Measurements from ENCODE around the gene E2F6. TPM values are rescaled to one million over a fixed set of nuclear protein-coding genes. Genes with fewer than 3 reads are reported as not detected.

The E2F6 gene
- polyA plus RNA-seq, 1 of the 3 experiments (the other 2 are of a cell fraction): 15.3 TPM

GRCh38 chr2:11406267-11406957 lies 59.5 kb downstream of the E2F6 start:
- Histone ChIP-seq H3K27ac (ENCODE audit: low read depth in 2 of 2, low read length in 1 of 2) (no peak overlapping the region), H3K4me3 (ENCODE audit: low read depth in 2 of 2, low read length in 1 of 2) (no peak overlapping the region), H2AFZ (ENCODE audit: low read depth) (peak overlapping the region; percentile 66), H3K4me1 (ENCODE audit: control insufficient read depth in 1 of 2, insufficient read depth in 2 of 2, low read depth in 1 of 2, low read length in 1 of 2) (peaks cover 4 to 13% of the 10 kb centered on the region in 2 experiments; a peak in 2 of 4 replicates), H3K9me3 (no peaks in the 10 kb centered on the region), H3K27me3 (ENCODE audit: insufficient read depth) (no peaks in the 10 kb centered on the region), H3F3A (replicated peaks; ENCODE audit: insufficient read depth) (no peaks in the 10 kb centered on the region), H3K9me2 (no peaks in the 10 kb centered on the region), H3K9ac (no peak overlapping the region), H4K20me1 (ENCODE audit: insufficient read depth) (no peaks in the 10 kb centered on the region), H3K36me3 (replicated peaks in 1 of 2; ENCODE audit: control insufficient read depth in 1 of 2, insufficient read depth in 2 of 2, low read length in 1 of 2) (no peaks in the 10 kb centered on the region), H3K4me2 (no peak overlapping the region), H3K79me2 (ENCODE audit: insufficient read depth) (no peaks in the 10 kb centered on the region)
- ChIA-PET POLR2A (no interaction called here), CTCF (interaction anchor here (0.6 to 18.9 kb wide), 4 partner anchors 10 to 275 kb away, joined by 3 to 294 read pairs (median 9); a partner anchor contains a TSS)
- WGBS (ENCODE audit: low lambda C conversion rate): 75% methylated on average over 18 of the region's 18 CpGs
- DNase-seq: no peak
- TF ChIP-seq RCOR1 (IDR thresholded peaks at IDR 0.05; ENCODE audit: low read length) (no peak), GABPA (IDR thresholded peaks at IDR 0.05; ENCODE audit: low read depth) (no peak), RFX5 (IDR thresholded peaks at IDR 0.05; ENCODE audit: low read length) (no peak), POLR2AphosphoS5 (IDR thresholded peaks at IDR 0.05; ENCODE audit: low read depth, low read length) (no peak), TCF12 (IDR thresholded peaks at IDR 0.05) (no peak), MXI1 (IDR thresholded peaks at IDR 0.05; ENCODE audit: low read depth, low read length) (no peak), NFIC (IDR thresholded peaks at IDR 0.05; ENCODE audit: borderline replicate concordance) (no peak), CHD2 (IDR thresholded peaks at IDR 0.05; ENCODE audit: low read length, partially characterized antibody) (no peak), SIN3A (IDR thresholded peaks at IDR 0.05; ENCODE audit: borderline replicate concordance, low read depth, low read length) (no peak), ELF1 (IDR thresholded peaks at IDR 0.05) (no peak), YY1 (IDR thresholded peaks at IDR 0.05; ENCODE audit: low read depth) (no peak), MAX (IDR thresholded peaks at IDR 0.05; ENCODE audit: low read depth) (no peak), PBX3 (IDR thresholded peaks at IDR 0.05) (no peak), GATA2 (CRISPR knock-in tag; IDR thresholded peaks at IDR 0.05) (no peak), EP300 (IDR thresholded peaks at IDR 0.05; ENCODE audit: borderline replicate concordance in 1 of 2, low read depth in 1 of 2, low read length in 1 of 2) (no peak), FOXM1 (IDR thresholded peaks at IDR 0.05; ENCODE audit: low read depth) (no peak), RXRA (IDR thresholded peaks at IDR 0.05; ENCODE audit: borderline replicate concordance, low read depth) (no peak), FOSL2 (IDR thresholded peaks at IDR 0.05; ENCODE audit: borderline replicate concordance, low read depth) (no peak)
- TF ChIP-seq, protein P1, sequence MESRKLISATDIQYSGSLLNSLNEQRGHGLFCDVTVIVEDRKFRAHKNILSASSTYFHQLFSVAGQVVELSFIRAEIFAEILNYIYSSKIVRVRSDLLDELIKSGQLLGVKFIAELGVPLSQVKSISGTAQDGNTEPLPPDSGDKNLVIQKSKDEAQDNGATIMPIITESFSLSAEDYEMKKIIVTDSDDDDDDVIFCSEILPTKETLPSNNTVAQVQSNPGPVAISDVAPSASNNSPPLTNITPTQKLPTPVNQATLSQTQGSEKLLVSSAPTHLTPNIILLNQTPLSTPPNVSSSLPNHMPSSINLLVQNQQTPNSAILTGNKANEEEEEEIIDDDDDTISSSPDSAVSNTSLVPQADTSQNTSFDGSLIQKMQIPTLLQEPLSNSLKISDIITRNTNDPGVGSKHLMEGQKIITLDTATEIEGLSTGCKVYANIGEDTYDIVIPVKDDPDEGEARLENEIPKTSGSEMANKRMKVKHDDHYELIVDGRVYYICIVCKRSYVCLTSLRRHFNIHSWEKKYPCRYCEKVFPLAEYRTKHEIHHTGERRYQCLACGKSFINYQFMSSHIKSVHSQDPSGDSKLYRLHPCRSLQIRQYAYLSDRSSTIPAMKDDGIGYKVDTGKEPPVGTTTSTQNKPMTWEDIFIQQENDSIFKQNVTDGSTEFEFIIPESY (IDR thresholded peaks at IDR 0.05; ENCODE audit: borderline replicate concordance, low read depth): no peak
- TF ChIP-seq, protein P2, sequence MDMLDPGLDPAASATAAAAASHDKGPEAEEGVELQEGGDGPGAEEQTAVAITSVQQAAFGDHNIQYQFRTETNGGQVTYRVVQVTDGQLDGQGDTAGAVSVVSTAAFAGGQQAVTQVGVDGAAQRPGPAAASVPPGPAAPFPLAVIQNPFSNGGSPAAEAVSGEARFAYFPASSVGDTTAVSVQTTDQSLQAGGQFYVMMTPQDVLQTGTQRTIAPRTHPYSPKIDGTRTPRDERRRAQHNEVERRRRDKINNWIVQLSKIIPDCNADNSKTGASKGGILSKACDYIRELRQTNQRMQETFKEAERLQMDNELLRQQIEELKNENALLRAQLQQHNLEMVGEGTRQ (IDR thresholded peaks at IDR 0.05; ENCODE audit: borderline replicate concordance, low read depth, low read length): no peak

All from SK-N-SH (cell line).